PFSK-1 (cell line): ENCODE measurements around the gene LHX3.

ENCODE experiments used
- FOXP2 ChIP-seq: optimal IDR thresholded peaks from 2 replicates; pipeline ENCODE3; 2011; ENCODE audit warnings: borderline replicate concordance, control low read depth, inconsistent platforms; ENCODE audit not compliant: insufficient read depth; ENCODE audit errors: extremely low read length, extremely low read depth
- POLR2AphosphoS5 ChIP-seq: IDR thresholded peaks from 2 replicates; pipeline ENCODE4 v1.6.1; 2012; ENCODE audit warnings: low read depth, mild to moderate bottlenecking, control low read depth, low read length, moderate library complexity
- SIN3A ChIP-seq: IDR thresholded peaks from 2 replicates; pipeline ENCODE4 v1.6.1; 2012; ENCODE audit warnings: mild to moderate bottlenecking, low read length, moderate library complexity, borderline replicate concordance; ENCODE audit not compliant: insufficient read depth
- TAF1 ChIP-seq: IDR thresholded peaks from 2 replicates; pipeline ENCODE4 v1.6.1; 2012; ENCODE audit warnings: low read length, control low read depth, borderline replicate concordance; ENCODE audit not compliant: insufficient read depth
- TF ChIP-seq, protein P1 (sequence below), 2 experiments: IDR thresholded peaks; 2 replicates each; pipeline versions ENCODE4 v1.6.1 to v1.8.0; 2011 to 2012; ENCODE audit warnings: low read depth in 2 of 2, low read length in 2 of 2, control low read depth in 1 of 2, inconsistent platforms in 1 of 2, mild to moderate bottlenecking in 1 of 2, moderate library complexity in 1 of 2; ENCODE audit not compliant: insufficient read depth in 1 of 2

The LHX3 gene

DNA sequence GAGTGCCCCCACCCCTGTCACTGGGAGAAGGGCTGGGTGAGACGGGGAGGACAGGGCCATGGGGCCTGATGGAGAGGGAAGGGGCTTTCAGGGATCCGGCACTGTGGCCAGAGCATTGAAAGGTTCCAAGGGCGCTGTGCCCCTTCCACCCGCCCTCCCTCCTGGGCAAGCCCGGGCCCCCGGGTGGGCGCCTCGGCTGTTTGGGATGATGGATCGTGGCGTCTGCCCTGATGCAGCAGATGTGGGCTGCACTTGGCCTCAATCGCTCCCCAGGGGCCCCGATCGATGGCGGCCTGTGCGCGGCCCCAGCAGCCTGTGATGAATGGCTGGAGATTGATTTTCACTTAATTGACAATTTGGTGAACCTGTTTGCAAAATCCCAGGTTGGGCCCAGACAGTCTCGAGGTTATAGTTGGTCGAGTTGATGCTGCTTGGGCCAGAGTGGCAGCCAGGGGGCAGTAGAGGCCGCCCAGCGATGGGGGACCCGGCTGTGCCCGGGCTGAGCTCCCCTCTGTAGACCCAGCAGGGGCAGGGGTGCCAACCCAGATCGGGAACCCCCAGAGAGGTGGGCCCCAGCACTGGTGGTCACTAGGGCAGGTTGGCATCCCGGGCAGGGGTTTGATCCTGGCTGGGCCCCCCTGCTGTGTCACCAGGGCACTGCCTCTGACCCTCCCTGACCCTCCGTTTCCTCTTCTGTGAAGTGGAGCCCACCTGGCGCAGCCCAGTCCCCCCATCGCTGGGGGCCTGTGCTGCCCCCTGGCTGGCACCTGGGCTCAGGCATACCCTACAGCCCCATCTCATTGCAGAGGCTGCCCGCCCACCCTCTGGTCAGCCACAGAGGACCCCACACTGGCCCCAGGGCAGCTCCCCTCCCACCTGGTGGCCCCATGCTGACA, 34.7 kb downstream of the LHX3 start:
- TF ChIP-seq SIN3A (no peak), POLR2AphosphoS5 (no peak), FOXP2 (no peak), TAF1 (no peak)
- TF ChIP-seq, protein P1, sequence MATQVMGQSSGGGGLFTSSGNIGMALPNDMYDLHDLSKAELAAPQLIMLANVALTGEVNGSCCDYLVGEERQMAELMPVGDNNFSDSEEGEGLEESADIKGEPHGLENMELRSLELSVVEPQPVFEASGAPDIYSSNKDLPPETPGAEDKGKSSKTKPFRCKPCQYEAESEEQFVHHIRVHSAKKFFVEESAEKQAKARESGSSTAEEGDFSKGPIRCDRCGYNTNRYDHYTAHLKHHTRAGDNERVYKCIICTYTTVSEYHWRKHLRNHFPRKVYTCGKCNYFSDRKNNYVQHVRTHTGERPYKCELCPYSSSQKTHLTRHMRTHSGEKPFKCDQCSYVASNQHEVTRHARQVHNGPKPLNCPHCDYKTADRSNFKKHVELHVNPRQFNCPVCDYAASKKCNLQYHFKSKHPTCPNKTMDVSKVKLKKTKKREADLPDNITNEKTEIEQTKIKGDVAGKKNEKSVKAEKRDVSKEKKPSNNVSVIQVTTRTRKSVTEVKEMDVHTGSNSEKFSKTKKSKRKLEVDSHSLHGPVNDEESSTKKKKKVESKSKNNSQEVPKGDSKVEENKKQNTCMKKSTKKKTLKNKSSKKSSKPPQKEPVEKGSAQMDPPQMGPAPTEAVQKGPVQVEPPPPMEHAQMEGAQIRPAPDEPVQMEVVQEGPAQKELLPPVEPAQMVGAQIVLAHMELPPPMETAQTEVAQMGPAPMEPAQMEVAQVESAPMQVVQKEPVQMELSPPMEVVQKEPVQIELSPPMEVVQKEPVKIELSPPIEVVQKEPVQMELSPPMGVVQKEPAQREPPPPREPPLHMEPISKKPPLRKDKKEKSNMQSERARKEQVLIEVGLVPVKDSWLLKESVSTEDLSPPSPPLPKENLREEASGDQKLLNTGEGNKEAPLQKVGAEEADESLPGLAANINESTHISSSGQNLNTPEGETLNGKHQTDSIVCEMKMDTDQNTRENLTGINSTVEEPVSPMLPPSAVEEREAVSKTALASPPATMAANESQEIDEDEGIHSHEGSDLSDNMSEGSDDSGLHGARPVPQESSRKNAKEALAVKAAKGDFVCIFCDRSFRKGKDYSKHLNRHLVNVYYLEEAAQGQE (IDR thresholded peaks at IDR 0.05; ENCODE audit: insufficient read depth in 1 of 2, low read depth in 2 of 2, low read length in 2 of 2), result no peak

DNA sequence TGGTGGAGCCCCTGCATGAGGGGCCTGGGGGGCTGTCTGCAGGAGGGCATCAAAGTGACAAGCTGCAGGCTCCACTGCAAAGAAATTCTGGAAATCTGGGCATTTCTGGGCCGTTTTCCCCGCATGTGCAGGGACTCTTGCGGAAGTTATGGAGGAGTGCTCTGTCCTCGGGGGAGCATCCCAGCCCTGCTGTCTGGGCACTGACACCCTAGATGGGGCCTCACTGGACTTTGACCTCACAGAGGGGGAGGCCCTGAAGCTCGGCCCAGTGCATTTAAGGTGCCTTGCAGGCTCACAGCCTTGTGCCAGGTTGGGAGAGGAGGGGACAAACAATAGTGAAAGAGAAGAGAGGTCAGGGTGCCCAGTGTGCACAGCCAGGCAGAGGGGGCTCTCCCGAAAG, 35.4 kb downstream of the LHX3 start:
- TF ChIP-seq FOXP2, result no peak
- TF ChIP-seq TAF1, result no peak
- TF ChIP-seq POLR2AphosphoS5, result no peak
- TF ChIP-seq, protein P1 (IDR thresholded peaks at IDR 0.05; ENCODE audit: insufficient read depth in 1 of 2, low read depth in 2 of 2, low read length in 2 of 2), result no peak
- no peak for TF ChIP-seq SIN3A

DNA sequence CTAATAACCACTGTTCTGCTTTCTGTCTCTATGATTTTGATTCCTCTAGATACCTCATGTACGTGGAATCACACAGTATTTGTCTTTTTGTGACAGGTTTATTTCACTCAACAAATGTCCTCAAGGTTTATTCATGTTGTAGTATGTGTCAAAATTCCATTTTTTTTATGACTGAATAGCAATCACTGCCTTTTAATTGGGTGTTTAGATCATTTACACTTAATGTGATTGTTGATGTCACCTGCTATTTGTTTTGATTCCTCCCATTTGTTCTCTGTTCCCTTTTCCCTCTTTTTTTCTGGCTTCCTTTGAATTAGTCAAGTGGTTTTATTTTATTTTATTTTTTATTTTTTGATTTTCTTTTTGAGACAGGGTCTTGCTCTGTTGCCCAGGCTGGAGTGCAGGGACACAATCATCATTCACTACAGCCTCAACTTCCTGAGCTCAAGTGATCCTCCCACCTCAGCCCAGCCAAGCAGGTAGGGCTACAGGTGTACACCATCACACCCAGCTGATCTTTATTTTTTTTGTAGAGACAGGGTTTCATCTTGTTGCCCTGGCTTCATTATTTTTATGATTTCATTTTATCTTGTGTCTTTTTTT, 41.6 kb downstream of the LHX3 start:
- TF ChIP-seq TAF1, result no peak

DNA sequence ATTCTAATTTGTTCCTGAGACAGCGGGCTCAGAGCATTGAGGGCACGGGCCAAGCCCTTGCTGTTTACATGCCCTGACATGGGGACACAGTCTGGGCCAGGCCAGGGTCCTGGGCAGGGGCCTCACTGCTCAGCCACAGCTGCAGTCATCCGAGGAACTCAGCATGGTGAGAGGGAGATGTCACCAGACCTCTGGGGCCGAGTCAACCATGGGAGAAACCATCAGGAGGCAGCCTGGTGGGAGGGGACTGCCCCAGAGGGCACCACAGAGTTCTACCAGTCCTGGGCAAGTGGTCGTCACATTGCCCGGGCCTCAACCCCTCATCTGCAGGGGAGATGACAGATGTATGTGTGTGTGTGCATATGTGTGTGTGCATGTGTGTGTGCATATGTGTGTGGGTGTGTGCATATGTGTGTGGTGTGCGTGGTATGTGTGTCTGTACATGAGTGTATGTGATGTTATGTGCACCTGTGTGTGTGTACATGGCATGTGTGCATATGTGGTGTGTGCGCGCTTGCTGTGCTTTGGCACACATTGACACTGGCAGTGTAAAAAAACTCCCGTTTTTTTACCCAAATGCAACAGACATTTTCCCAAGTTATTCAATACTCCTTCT, 43.8 kb downstream of the LHX3 start:
- TF ChIP-seq POLR2AphosphoS5 (no peak), SIN3A (no peak), FOXP2 (no peak), TAF1 (no peak)
- TF ChIP-seq, protein P1 (IDR thresholded peaks at IDR 0.05; ENCODE audit: insufficient read depth in 1 of 2, low read depth in 2 of 2, low read length in 2 of 2), result no peak

DNA sequence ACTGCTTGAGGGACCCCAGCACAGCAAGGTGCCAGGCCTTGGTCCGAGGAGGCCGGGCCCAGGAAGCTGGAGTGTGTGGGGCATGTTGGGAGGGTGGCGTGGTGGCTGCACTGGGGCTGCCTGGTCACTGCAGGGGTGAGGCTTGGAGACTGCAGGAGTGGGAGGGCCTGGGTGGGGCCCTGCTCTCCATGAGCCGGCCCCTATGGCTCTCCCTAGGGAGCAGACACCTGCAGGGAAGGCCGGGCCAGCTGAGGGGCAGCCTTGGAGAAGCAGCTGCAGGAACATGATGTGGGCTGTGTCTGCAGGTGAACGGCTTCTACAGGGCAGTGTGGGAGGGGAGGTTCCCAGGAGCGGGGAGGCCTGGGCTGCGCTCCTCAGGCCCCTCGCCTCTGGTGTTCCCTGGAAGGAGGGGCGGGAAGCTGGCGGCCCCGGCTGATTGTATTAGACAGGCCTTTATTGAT, 44.5 kb downstream of the LHX3 start:
- TF ChIP-seq FOXP2 (no peak), SIN3A (no peak), TAF1 (no peak), POLR2AphosphoS5 (no peak)
- TF ChIP-seq, protein P1 (IDR thresholded peaks at IDR 0.05; ENCODE audit: insufficient read depth in 1 of 2, low read depth in 2 of 2, low read length in 2 of 2), result no peak
